K562 (cell line): ENCODE measurements around the gene NCAPD2. TPM values are rescaled to one million over a fixed set of nuclear protein-coding genes. Genes with fewer than 3 reads are reported as not detected.

Source experiments
- ATAC-seq: fragments of 200-7000 bp; cut with Tn5 transposase; 3 replicates; pipeline ENCODE4 v1.9.1; 2020; ENCODE audit warnings: moderate library complexity
- BruUV-seq: library from RNA; stranded (reverse); fragments of 400-500 nt; replicated peaks from 2 replicates; lab custom pipeline; 2021; lab: Mats Ljungman, UMichigan
- CTCF ChIA-PET: fragments of 300-600 bp; formaldehyde crosslinking; extraction: SDS; loops from one replicate; lab custom pipeline; 2021; ENCODE audit warnings: low intra/inter-chr PET ratio; lab: Yijun Ruan, JAX
- POLR2A ChIA-PET: fragments of 300-600, 350-650 bp; sonication (Branson Sonifier 250); formaldehyde crosslinking; extraction: SDS; loops from one replicate; lab custom pipeline; 2021; ENCODE audit warnings: antibody characterized with exemption, inconsistent platforms; lab: Yijun Ruan, JAX
- DNase-seq, 4 experiments: peaks; one replicate each; pipeline versions ENCODE4 v3.0.0 to v3.0.0-alpha.2; 2011 to 2018; ENCODE audit warnings: low spot score in 3 of 4, mixed read lengths in 3 of 4; ENCODE audit errors: extremely low read depth in 1 of 4
- FAIRE-seq: peaks from 2 replicates; lab custom pipeline; 2011; peaks lifted over from hg19 to GRCh38; lab: Jason Lieb, UNC
- H2AFZ ChIP-seq: 2 replicates; pipeline ENCODE4 v1.6.0; 2011; ENCODE audit warnings: low read depth, low read length, control low read depth, inconsistent platforms
- H3K27ac ChIP-seq: fragments of 200-600 bp; 3 replicates; pipeline ENCODE4 v1.8.0; 2011; ENCODE audit warnings: low read depth, mild to moderate bottlenecking, control low read depth, inconsistent platforms, low read length, moderate library complexity, mixed read lengths; ENCODE audit errors: extremely low read depth
- H3K27me3 ChIP-seq, 2 experiments: fragments of 300-600 bp in 1 of 2; 2 replicates in 1 of 2; 3 replicates in 1 of 2; pipeline versions ENCODE4 v1.6.0 to v1.8.0; 2011; ENCODE audit warnings: inconsistent platforms in 2 of 2, low read length in 2 of 2, mild to moderate bottlenecking in 1 of 2, mixed read lengths in 1 of 2, moderate library complexity in 1 of 2; ENCODE audit not compliant: control insufficient read depth in 2 of 2, insufficient read depth in 2 of 2
- H3K36me3 ChIP-seq: fragments of 300-600 bp; 3 replicates; pipeline ENCODE4 v1.8.0; 2011; ENCODE audit warnings: mild to moderate bottlenecking, low read length, inconsistent platforms; ENCODE audit not compliant: control insufficient read depth, insufficient read depth
- H3K4me1 ChIP-seq, 2 experiments: fragments of 200-600 bp in 1 of 2; replicated peaks in 1 of 2; 2 replicates in 1 of 2; 3 replicates in 1 of 2; pipeline versions ENCODE4 v1.5.1 to v1.8.0; 2011; ENCODE audit warnings: inconsistent platforms in 2 of 2, low read length in 2 of 2, mild to moderate bottlenecking in 1 of 2, mixed read lengths in 1 of 2, moderate library complexity in 1 of 2; ENCODE audit not compliant: control insufficient read depth in 2 of 2, insufficient read depth in 2 of 2
- H3K4me2 ChIP-seq: 2 replicates; pipeline ENCODE4 v1.6.1; 2011; ENCODE audit warnings: low read length, control low read depth, inconsistent platforms, mixed read lengths; ENCODE audit not compliant: insufficient read depth
- H3K4me3 ChIP-seq: fragments of 200-600 bp; sonication (generic), shearing (Covaris generic); 2 replicates; pipeline ENCODE4 v1.5.1; 2016; ENCODE audit warnings: control low read depth, inconsistent platforms
- H3K79me2 ChIP-seq: fragments of 200-600 bp; 3 replicates; pipeline ENCODE4 v1.8.0; 2011; ENCODE audit warnings: low read length, inconsistent platforms; ENCODE audit not compliant: control insufficient read depth, insufficient read depth
- H3K9ac ChIP-seq, 2 experiments: 2 replicates each; pipeline versions ENCODE4 v1.6.0 to v1.6.1; 2011; ENCODE audit warnings: low read depth in 2 of 2, low read length in 2 of 2, control low read depth in 1 of 2, inconsistent platforms in 1 of 2, mild to moderate bottlenecking in 1 of 2, mixed read lengths in 1 of 2; ENCODE audit not compliant: insufficient read depth in 1 of 2
- H3K9me1 ChIP-seq: one replicate; pipeline ENCODE4 v1.6.0; 2011; ENCODE audit warnings: inconsistent platforms, mild to moderate bottlenecking, low read length, moderate library complexity; ENCODE audit not compliant: control insufficient read depth, insufficient read depth
- H3K9me3 ChIP-seq: replicated peaks from 2 replicates; pipeline ENCODE4 v1.5.1; 2011; ENCODE audit warnings: low read depth, low read length, inconsistent platforms; ENCODE audit not compliant: control insufficient read depth, insufficient read depth
- H4K20me1 ChIP-seq: replicated peaks from 2 replicates; pipeline ENCODE4 v1.6.1; 2011; ENCODE audit warnings: low read length, inconsistent platforms, mixed read lengths; ENCODE audit not compliant: control insufficient read depth, insufficient read depth
- DIDO1 ChIP-seq: fragments of 450-650 bp; IDR thresholded peaks from 2 replicates; pipeline ENCODE4 v1.6.1; 2016; ENCODE audit warnings: low read depth, missing biosample characterization, missing genetic modification characterization
- ETV5 ChIP-seq: sonication (generic); formaldehyde crosslinking; IDR thresholded peaks from 2 replicates; pipeline ENCODE4 v1.4.0; 2020; ENCODE audit warnings: low read depth, mild to moderate bottlenecking, missing genetic modification reagents
- EZH2 ChIP-seq: IDR thresholded peaks from 2 replicates; pipeline ENCODE4 v1.6.1; 2012; ENCODE audit warnings: low read depth, mild to moderate bottlenecking, inconsistent platforms, low read length, borderline replicate concordance
- KAT8 ChIP-seq: fragments of 450-650 bp; IDR thresholded peaks from 2 replicates; pipeline ENCODE4 v1.6.1; 2016; ENCODE audit warnings: low read depth, mild to moderate bottlenecking
- KLF1 ChIP-seq: fragments of 450-650 bp; IDR thresholded peaks from 2 replicates; pipeline ENCODE4 v1.6.1; 2016; ENCODE audit warnings: missing genetic modification characterization, missing compliant biosample characterization
- KLF16 ChIP-seq: IDR thresholded peaks from 2 replicates; pipeline ENCODE4 v1.6.1; 2016; ENCODE audit warnings: antibody characterized with exemption
- MCM3 ChIP-seq: fragments of 450-650 bp; IDR thresholded peaks from 2 replicates; pipeline ENCODE4 v1.6.1; 2016
- MED1 ChIP-seq: sonication (generic); formaldehyde crosslinking; IDR thresholded peaks from 2 replicates; pipeline ENCODE4 v1.8.1; 2023; ENCODE audit warnings: missing genetic modification reagents, borderline replicate concordance
- NFIX ChIP-seq: fragments of 250-450 bp; sonication (Bioruptor Pico); IDR thresholded peaks from 2 replicates; pipeline ENCODE4 v1.4.0; 2020; ENCODE audit warnings: low read depth, mild to moderate bottlenecking, moderate library complexity
- PCBP1 ChIP-seq: fragments of 200-400 bp; formaldehyde crosslinking; IDR thresholded peaks from 2 replicates; pipeline ENCODE4 v1.6.1; 2018; ENCODE audit warnings: mild to moderate bottlenecking, low read depth, low read length; ENCODE audit not compliant: poor library complexity, severe bottlenecking
- PURB ChIP-seq: sonication (generic); formaldehyde crosslinking; IDR thresholded peaks from 2 replicates; pipeline ENCODE4 v1.9.0; 2021; ENCODE audit warnings: low read depth, mild to moderate bottlenecking, missing genetic modification reagents
- RBM22 ChIP-seq: fragments of 200-400 bp; formaldehyde crosslinking; IDR thresholded peaks from 2 replicates; pipeline ENCODE4 v1.6.1; 2018; ENCODE audit warnings: low read length, low read depth; ENCODE audit not compliant: poor library complexity, severe bottlenecking
- SAFB2 ChIP-seq: fragments of 200-400 bp; formaldehyde crosslinking; IDR thresholded peaks from 2 replicates; pipeline ENCODE4 v1.6.1; 2018; ENCODE audit warnings: borderline replicate concordance, low read length, low read depth, moderate library complexity; ENCODE audit not compliant: severe bottlenecking
- TAL1 ChIP-seq: fragments of 450-650 bp; IDR thresholded peaks from 2 replicates; pipeline ENCODE4 v1.6.1; 2016; ENCODE audit warnings: mild to moderate bottlenecking
- ZC3H11A ChIP-seq: IDR thresholded peaks from 2 replicates; pipeline ENCODE4 v1.6.1; 2012; ENCODE audit warnings: low read depth, low read length, improper control_type of control experiment
- ZNF239 ChIP-seq: fragments of 250-450 bp; sonication (Bioruptor Pico); IDR thresholded peaks from 2 replicates; pipeline ENCODE4 v1.4.0; 2020; ENCODE audit warnings: mild to moderate bottlenecking
- WGBS: fragments of 100-300 bp; shearing (Covaris generic); methylation state at CpG from one replicate; pipeline ENCODE4 v1.1.6; 2016; ENCODE audit warnings: low coverage, mixed read lengths; ENCODE audit not compliant: insufficient coverage; ENCODE audit errors: missing lambda C conversion rate; 5-methylcytosine and 5-hydroxymethylcytosine counted together
- in situ Hi-C: fragments of 300-500 bp; cut with MboI; formaldehyde crosslinking; loops from 4 replicates; pipeline ENCODE4 v1.15.0; 2018; ENCODE audit warnings: inconsistent platforms, mixed read lengths
- intact Hi-C: fragments of 100-400 bp; cut with micrococcal nuclease; formaldehyde crosslinking; loops from 2 replicates; pipeline ENCODE4 v1.14.2; 2022
- polyA plus RNA-seq, 8 experiments: library from polyadenylated mRNA; depleted of rRNA in 4 of 8; stranded (reverse) in 5 of 8; unstranded in 3 of 8; fragments of >200 nt; fragmentation: Nextera tagmentation in 2 of 8; fragmentation: Illumina TruSeq in 1 of 8; extraction: Ambion mirVana in 2 of 8; extraction: Trizol in 1 of 8; gene quantifications; 2 replicates each; pipeline versions ENCODE4 v1.2.1 to v1.2.3, GENCODE V29; 2011 to 2014; ENCODE audit warnings: inconsistent platforms in 1 of 8, missing spikeins in 1 of 8
- total RNA-seq, 7 experiments: library from RNA; depleted of rRNA in 6 of 7; stranded (reverse); fragments of >200 nt in 6 of 7; fragmentation: Illumina TruSeq in 2 of 7; extraction: Trizol in 2 of 7; gene quantifications; 2 replicates each; pipeline versions ENCODE4 v1.2.1 to v1.2.3, GENCODE V29; 2011 to 2021; ENCODE audit warnings: low replicate concordance in 1 of 7
- TF ChIP-seq, protein P1 (sequence below), 2 experiments: fragments of 450-650 bp; conservative IDR thresholded peaks; 2 replicates each; pipeline ENCODE4 v1.6.1; 2017; ENCODE audit warnings: mild to moderate bottlenecking in 2 of 2, moderate library complexity in 2 of 2
- TF ChIP-seq, protein P2 (sequence below): sonication (generic); formaldehyde crosslinking; IDR thresholded peaks from 2 replicates; pipeline ENCODE4 v1.8.0; 2023; ENCODE audit warnings: mild to moderate bottlenecking, missing genetic modification reagents
- TF ChIP-seq, protein P3 (sequence below): sonication (generic); formaldehyde crosslinking; IDR thresholded peaks from 2 replicates; pipeline ENCODE4 v1.4.0; 2020; ENCODE audit warnings: mild to moderate bottlenecking, missing genetic modification reagents

Gene NCAPD2
- total and polyA plus RNA-seq, 9 of the 15 experiments (the other 6 are each of a cell fraction or from before 2014, with no cell fraction given): 16.9 to 93.7 (median 68.3) TPM

DNA sequence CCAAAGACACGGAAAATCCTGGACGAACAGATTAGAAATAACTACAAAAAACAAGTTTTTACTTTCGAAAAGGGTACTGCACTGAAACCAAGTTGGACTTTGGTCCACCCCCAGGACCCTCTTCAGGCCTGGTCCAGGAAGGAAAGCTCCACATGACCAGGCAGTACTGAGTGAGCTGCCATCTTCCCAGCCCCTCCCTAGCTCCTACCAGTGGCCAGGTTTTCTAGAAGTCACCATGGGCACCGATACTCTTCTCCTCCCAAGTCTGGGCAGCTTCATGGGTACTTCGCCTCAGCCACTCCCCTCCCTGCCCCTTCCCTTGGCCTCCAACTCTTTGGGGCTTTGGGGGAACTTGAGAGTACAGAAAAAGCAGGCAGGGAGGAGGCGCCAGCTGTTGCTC, 30.0 kb upstream of the NCAPD2 start (continued):
- no peak for TF ChIP-seq KLF1 (tag)
- TF ChIP-seq RBM22: no peak
- no peak for TF ChIP-seq MCM3
- TF ChIP-seq DIDO1: no peak
- TF ChIP-seq MED1: no peak
- TF ChIP-seq KAT8: no peak
- TF ChIP-seq PCBP1: no peak

- POLR2A ChIA-PET: interaction anchor here (0.6 kb wide), 1 partner anchor 122 kb away, joined by 3 read pairs; no protein-coding TSS in a partner anchor
- in situ Hi-C loops: loop anchor here (5.0 to 25.0 kb wide), 2 partner anchors 42 to 402 kb away; no protein-coding TSS in a partner anchor
- DNase-seq (no peak), FAIRE-seq (no peak)
- Histone ChIP-seq H3K9ac (no peak overlapping the region), H3K9me3 (no peaks in the 10 kb centered on the region), H3K9me1 (no peaks in the 10 kb centered on the region), H2AFZ (no peak overlapping the region), H3K27ac (no peak overlapping the region), H3K4me3 (no peak overlapping the region), H3K4me1 (peaks cover 0 to 4% of the 10 kb centered on the region in 2 experiments; a peak in 3 of 5 replicates)
- CTCF ChIA-PET: interaction anchor here (0.6 to 3.1 kb wide), 4 partner anchors 41 to 142 kb away, joined by 3 to 19 read pairs (median 8); no protein-coding TSS in a partner anchor
- BruUV-seq: no TSS peak
- no peak for TF ChIP-seq ZNF239 (CRISPR knock-in tag)
- no peak for TF ChIP-seq PURB
- TF ChIP-seq, protein P1, sequence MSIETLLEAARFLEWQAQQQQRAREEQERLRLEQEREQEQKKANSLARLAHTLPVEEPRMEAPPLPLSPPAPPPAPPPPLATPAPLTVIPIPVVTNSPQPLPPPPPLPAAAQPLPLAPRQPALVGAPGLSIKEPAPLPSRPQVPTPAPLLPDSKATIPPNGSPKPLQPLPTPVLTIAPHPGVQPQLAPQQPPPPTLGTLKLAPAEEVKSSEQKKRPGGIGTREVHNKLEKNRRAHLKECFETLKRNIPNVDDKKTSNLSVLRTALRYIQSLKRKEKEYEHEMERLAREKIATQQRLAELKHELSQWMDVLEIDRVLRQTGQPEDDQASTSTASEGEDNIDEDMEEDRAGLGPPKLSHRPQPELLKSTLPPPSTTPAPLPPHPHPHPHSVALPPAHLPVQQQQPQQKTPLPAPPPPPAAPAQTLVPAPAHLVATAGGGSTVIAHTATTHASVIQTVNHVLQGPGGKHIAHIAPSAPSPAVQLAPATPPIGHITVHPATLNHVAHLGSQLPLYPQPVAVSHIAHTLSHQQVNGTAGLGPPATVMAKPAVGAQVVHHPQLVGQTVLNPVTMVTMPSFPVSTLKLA (conservative IDR thresholded peaks at IDR 0.05): no peak
- TF ChIP-seq ZC3H11A: no peak
- TF ChIP-seq KLF16: no peak
- no peak for TF ChIP-seq SAFB2
- TF ChIP-seq, protein P2, sequence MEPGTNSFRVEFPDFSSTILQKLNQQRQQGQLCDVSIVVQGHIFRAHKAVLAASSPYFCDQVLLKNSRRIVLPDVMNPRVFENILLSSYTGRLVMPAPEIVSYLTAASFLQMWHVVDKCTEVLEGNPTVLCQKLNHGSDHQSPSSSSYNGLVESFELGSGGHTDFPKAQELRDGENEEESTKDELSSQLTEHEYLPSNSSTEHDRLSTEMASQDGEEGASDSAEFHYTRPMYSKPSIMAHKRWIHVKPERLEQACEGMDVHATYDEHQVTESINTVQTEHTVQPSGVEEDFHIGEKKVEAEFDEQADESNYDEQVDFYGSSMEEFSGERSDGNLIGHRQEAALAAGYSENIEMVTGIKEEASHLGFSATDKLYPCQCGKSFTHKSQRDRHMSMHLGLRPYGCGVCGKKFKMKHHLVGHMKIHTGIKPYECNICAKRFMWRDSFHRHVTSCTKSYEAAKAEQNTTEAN (CRISPR knock-in tag): no peak
- TF ChIP-seq NFIX (CRISPR knock-in tag): no peak
- TF ChIP-seq ETV5 (CRISPR knock-in tag): no peak
- TF ChIP-seq TAL1: no peak
- TF ChIP-seq EZH2: no peak
- TF ChIP-seq, protein P3, sequence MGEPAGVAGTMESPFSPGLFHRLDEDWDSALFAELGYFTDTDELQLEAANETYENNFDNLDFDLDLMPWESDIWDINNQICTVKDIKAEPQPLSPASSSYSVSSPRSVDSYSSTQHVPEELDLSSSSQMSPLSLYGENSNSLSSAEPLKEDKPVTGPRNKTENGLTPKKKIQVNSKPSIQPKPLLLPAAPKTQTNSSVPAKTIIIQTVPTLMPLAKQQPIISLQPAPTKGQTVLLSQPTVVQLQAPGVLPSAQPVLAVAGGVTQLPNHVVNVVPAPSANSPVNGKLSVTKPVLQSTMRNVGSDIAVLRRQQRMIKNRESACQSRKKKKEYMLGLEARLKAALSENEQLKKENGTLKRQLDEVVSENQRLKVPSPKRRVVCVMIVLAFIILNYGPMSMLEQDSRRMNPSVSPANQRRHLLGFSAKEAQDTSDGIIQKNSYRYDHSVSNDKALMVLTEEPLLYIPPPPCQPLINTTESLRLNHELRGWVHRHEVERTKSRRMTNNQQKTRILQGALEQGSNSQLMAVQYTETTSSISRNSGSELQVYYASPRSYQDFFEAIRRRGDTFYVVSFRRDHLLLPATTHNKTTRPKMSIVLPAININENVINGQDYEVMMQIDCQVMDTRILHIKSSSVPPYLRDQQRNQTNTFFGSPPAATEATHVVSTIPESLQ (CRISPR knock-in tag): no peak
- TF ChIP-seq, all 486 proteins: peak for 0
- no peaks in the 10 kb centered on the region for H3K27me3 ChIP-seq
- ATAC-seq: no peak
- H3K4me2 ChIP-seq: no peak overlapping the region
- 76% methylated on average over 7 of the region's 8 CpGs for WGBS
- intact Hi-C loops: no loop called here
- H3K36me3 ChIP-seq: peaks cover 14% of the 10 kb centered on the region; the same call in 2 of the 3 replicates
- no peaks in the 10 kb centered on the region for H3K79me2 ChIP-seq
- H4K20me1 ChIP-seq: no peaks in the 10 kb centered on the region
Observed at GRCh38 chr12:6464531-6464930, 29.4 kb upstream of the NCAPD2 start.
